ENCODE data around the gene KLHL41. TPM values are rescaled to one million over a fixed set of nuclear protein-coding genes. Genes with fewer than 3 reads are reported as not detected.

The KLHL41 gene
- total and polyA plus RNA-seq, 10 of the 15 experiments (the other 5 are each of a cell fraction or from before 2014, with no cell fraction given), result 0.03 to 0.38 (median 0.10) TPM; not detected in 3

- POLR2A ChIA-PET, result no interaction called here
- WGBS (ENCODE audit: insufficient coverage, insufficient replicate concordance, low lambda C conversion rate, missing lambda C conversion rate), result 93% methylated on average over 19 of the region's 19 CpGs
- Histone ChIP-seq H3K4me3 (no peak overlapping the region), H4K20me1 (ENCODE audit: control insufficient read depth, insufficient read depth) (no peaks in the 10 kb centered on the region), H3K79me2 (ENCODE audit: control insufficient read depth, insufficient read depth, low read length) (no peaks in the 10 kb centered on the region), H3K4me1 (ENCODE audit: control insufficient read depth, insufficient read depth, low read length) (no peaks in the 10 kb centered on the region), H3K9me3 (replicated peaks; ENCODE audit: control insufficient read depth, insufficient read depth, low read length) (no peaks in the 10 kb centered on the region), H3K27me3 (replicated peaks in 1 of 2; ENCODE audit: control insufficient read depth in 2 of 2, insufficient read depth in 2 of 2, low read length in 1 of 2) (no peaks in the 10 kb centered on the region; a peak in 1 of 4 replicates), H2AFZ (ENCODE audit: control insufficient read depth, low read depth, low read length) (no peak overlapping the region), H3K9ac (ENCODE audit: control insufficient read depth, insufficient read depth, low read length) (no peak overlapping the region), H3K36me3 (ENCODE audit: control insufficient read depth in 2 of 2, insufficient read depth in 2 of 2, low read length in 1 of 2) (no peaks in the 10 kb centered on the region), H3K27ac (ENCODE audit: control insufficient read depth, insufficient read depth) (no peak overlapping the region), H3K4me2 (ENCODE audit: control insufficient read depth, insufficient read depth) (no peak overlapping the region)
- TF ChIP-seq SMAD1 (IDR thresholded peaks at IDR 0.05; ENCODE audit: low read depth, partially characterized antibody) (no peak), CBX5 (IDR thresholded peaks at IDR 0.05; ENCODE audit: low read depth) (no peak), HSF1 (IDR thresholded peaks at IDR 0.05; ENCODE audit: low read depth, low read length) (no peak), WRNIP1 (IDR thresholded peaks at IDR 0.05; ENCODE audit: borderline replicate concordance, low read depth, low read length) (no peak), E2F4 (IDR thresholded peaks at IDR 0.05; ENCODE audit: low read depth, low read length) (no peak), HDAC2 (IDR thresholded peaks at IDR 0.05) (no peak), POU2F2 (IDR thresholded peaks at IDR 0.05; ENCODE audit: borderline replicate concordance, low read depth, low read length) (no peak), POLR2AphosphoS5 (IDR thresholded peaks at IDR 0.05; ENCODE audit: low read length) (no peak), STAT1 (conservative IDR thresholded peaks at IDR 0.05) (no peak), ZNF274 (IDR thresholded peaks at IDR 0.05; ENCODE audit: insufficient read depth, insufficient read length) (no peak), PRDM15 (CRISPR knock-in tag; IDR thresholded peaks at IDR 0.05) (no peak), NFYA (IDR thresholded peaks at IDR 0.05; ENCODE audit: borderline replicate concordance, low read depth, low read length) (no peak), RCOR1 (conservative IDR thresholded peaks at IDR 0.05; ENCODE audit: low read depth, low read length) (no peak)
- CTCF ChIA-PET, result no interaction called here
- ATAC-seq, result no peak
- no TSS peak for BruUV-seq (replicated peaks)
- DNase-seq (ENCODE audit: low read depth, low spot score), result no peak
- intact Hi-C loops (cut with micrococcal nuclease; ENCODE audit: unreplicated experiment) (no loop called here), in situ Hi-C loops (cut with MboI) (no loop called here)
- RAD21 ChIA-PET (ENCODE audit: unreplicated experiment), result no interaction called here
- SMC1A ChIA-PET (ENCODE audit: uncharacterized antibody, unreplicated experiment), result no interaction called here
- FAIRE-seq, result no peak
Measured at GRCh38 chr2:169504651-169505050, 4.9 kb upstream of the KLHL41 start.

All from GM12878 (cell line).